Activated CD8-positive, alpha-beta memory T cell treated with anti-CD3 and anti-CD28 coated beads for 1 hour (primary cell): ENCODE measurements around the gene TMEM94.
"Not testable (repeated sequence)": the region's sequence is repeated elsewhere in the genome, so short reads cannot be mapped to it uniquely, and the experiment has no call there.

Experiments
- DNase-seq, 2 donors: peaks; one replicate each; pipeline ENCODE4 v3.0.0-alpha.2; 2020; ENCODE audit warnings: low read depth in 1 of 2; ENCODE audit errors: extremely low read depth in 1 of 2

Gene TMEM94

DNA sequence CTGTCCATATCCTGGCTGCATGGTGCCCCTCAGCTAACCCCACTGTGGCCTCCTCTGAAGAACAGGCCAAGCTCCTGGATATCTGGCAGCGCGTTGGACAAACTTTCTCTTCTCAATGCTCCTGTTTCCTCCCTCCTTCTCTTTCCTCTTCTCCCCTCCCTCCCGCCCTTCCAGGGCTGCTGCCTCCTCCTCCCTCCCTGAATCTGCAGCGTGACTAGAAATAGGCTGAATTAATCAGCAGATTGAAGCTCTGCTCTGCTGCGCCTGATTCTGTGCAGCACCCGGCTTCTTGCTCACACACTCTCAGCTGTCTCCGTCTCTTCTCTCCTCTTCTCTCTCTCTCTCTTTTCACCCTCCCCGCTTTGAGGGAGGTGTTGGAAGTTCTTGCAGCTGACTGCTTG lies 19.8 kb downstream of the TMEM94 start:
- DNase-seq: no peak

DNA sequence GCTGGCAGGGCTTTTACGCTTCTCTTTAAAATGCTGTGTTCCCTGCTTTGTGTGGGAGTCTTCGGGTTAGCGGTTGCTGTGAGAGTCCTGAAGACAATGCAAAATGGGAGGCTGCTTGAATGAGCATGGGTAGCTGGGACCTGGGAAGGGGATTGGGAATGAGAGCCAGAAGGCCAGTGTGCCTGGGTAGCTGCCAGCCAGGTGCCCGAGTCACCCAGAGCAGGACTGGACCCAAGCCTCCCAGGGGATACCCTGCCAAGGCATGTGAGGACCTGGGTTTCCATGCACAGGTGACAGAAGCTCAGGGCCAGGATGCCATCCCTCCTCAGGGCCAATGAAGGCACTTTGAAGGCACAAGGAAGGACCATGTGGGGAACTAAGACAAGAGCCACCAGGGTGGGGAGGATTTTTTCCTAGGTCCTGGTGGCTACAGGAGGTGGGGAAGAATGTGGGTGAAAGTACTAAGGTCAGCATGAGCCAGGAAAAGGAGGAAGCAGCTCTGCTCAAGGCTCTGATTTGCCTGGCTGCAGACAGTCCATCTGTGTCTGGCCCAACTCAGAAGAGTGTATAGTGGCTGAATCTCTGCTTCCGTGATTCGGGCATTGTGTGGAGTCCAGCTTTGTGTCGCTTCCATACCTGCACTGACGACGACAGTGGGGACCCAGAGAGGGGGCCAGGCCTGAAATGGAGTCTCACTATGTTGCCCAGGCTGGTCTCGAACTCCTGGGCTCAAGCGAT lies 20.5 kb downstream of the TMEM94 start:
- no peak for DNase-seq

DNA sequence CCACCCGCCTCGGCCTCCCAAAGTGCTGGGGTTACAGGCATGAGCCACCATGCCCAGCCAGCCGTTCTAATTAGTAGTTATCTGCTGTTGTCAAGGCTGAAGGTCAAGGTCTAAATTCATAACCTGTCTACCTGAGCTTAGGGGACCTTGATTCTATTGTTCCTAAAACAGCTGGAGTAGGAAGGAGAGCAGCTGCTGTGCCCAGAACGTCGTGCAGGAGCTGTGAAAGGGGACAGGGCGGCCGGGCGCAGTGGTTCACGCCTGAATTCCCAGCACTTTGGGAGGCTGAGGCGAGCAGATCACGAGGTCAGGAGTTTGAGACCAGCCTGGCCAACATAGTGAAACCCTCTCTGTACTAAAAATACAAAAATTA lies 21.0 kb downstream of the TMEM94 start:
- DNase-seq: not testable (repeated sequence)

DNA sequence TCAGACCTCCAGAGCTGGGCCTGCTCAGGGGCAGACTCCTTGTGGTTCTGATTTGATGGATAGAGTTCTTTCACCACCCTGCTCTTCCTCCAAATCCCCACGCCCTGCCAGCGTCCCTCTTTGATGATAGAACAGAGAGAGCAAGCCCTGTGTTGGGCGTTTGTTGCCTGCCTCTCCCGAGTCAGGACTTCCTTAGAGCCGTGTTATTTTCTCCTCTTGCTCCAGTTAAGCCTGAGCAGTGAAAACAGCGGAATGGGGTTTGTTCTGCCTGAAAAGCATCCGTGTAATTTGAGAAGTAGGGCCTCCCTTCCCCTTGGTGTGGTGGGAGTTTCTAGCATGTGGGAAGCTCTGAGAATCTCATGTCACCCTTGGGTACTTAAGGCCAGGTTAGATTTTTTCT lies 22.1 kb downstream of the TMEM94 start:
- DNase-seq: no peak

DNA sequence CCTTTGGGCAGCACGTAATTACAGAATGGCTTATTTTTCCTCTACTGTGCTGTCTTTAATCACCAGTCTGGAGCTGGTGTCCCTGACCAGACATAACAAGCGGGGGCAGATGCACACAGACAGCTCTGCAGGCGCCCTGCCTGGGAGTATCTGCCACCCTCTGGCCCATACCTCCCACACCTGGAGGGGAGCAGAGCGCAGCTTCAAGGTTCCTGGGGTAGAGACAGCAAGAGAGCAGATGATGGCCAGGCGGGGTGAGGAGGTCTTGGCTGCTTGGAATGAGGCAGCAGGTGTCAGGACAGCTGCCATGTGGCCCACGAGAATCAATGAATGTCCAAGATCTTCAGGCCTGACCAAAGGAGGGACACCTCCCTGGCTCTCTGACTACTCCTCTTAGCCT lies 23.8 kb downstream of the TMEM94 start:
- DNase-seq: no peak

DNA sequence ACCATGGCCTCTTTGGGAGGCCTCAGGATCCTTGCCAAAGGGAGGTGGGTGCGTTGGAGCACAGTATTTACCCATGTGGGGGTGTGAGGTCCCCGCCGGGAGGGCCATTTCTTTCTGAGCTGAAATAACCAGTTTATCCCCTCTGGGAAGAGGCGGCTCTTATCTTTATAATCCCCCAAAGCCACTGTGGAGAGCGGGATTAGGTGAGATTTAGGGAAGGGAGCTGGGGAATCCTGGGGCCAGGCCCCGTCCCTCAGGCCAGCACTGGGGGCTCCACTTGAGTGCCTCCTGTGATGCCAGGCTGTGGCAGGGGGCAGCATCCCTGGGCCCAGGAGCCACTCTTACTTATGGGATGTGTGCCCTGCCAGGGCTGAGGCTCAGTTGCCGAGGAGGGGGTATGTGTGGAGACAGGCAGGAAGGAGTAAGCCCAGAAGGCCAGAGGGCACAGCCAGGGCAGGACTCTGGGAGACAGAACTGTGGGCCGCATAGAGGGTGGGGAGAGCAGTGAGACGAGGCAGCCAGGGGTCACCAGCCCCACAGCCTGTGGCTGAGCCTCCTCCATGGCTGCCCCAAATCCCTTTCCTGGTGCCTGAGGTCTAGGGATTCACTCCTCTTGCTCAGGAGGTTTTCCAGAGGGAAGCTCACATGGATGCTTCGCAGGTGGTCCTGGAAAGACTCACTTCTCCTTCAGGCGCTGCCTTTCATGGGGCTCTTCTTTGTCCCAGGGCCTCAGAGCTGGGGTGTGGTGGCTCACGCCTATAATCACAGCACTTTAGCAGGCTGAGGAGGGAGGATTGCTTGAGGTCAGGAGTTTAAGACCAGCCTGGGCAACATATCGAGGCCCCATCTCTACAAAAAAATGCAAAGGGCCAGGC lies 25.0 kb downstream of the TMEM94 start:
- no peak for DNase-seq

DNA sequence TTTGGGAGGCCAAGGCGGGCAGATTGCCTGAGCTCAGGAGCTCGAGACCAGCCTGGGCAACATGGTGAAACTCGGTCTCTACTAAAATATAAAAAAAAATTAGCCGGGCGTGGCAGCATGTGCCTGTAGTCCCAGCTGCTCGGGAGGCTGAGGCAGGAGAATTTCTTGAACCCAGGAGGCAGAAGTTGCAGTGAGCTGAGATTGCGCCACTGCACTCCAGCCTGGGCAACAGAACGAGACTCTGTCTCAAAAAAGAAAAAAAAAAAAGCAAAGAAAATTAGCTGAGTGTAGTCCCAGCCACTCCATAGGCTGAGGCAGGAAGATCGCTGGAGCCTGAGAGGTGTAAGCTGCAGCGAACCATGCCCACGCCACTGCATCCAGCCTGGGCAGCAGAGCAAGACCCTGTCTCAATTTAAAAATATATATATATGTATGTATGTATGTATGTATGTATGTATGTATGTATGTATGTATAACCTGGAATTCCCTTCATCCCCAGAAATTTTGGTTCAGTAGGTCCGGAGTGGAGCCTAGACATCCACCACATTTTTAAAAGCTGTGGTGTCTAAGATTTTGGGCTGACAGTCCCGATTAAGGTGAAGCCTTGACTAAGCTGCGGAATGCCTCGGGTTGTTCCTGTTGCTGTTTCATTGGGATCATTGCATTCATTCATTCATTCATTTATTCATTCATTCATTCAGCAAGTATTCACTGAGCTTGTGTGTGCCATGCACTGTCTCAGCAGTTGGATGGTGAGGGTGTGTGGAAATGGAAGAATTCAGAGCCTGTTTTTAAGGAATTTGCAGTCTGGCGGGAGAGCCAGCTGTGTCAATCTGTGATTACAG lies 25.9 kb downstream of the TMEM94 start:
- DNase-seq: no peak

DNA sequence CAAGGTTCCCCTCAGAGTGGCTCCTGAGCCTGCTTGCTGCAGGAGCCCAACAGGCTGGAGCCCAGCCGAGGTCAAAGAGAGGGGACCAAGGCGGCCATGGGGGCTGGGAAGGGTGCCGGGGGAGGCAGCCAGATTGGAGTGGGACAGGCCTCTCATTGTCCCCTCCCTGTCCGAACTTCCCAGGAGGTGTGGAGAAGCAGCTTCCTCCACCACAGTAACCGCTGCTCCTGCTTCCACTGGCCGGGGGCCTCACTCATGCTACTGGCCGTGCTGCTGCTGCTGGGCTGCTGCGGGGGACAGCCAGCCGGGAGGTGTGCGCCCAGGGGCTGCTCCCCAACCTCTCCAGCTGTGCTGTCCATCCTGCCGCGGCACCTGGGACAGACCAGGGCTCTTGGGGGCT lies 29.3 kb downstream of the TMEM94 start:
- DNase-seq: no peak

DNA sequence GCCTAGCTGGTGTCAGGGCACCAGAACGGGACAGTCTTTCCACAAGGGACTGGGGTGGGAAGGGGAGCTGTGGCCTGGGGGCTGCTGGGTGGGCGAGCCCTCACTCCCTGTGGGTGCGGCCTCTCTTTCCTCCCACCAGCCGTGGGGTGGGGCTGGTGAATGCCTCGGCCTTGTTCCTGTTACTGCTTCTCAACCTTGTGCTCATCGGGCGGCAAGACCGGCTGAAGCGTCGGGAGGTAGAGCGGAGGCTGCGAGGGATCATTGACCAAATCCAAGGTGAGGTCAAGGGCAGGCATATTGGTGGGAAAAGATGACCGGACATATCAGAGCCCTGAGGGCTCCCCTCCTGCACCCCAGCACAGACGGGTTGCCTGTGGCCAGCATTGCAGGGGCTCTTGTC lies 29.7 kb downstream of the TMEM94 start:
- DNase-seq: no peak

DNA sequence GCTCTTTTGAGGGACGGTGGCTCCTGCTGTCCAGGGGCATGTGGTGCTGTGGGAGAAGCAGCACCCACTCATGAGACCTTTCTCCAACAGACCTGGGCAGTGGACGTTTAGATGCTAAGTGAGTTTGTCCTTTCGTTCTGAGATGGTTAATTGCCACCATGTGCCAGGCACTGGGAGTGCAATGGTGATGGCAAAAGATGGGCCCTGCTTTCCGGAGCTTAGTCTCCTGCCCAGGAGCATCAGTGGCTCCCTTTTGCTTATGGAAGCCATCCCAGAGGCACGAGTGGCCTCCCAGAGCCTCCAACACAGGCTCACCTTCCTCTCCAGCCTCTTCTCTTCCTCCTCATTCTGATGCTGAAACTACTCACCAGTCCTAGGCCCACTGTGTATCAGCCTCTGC lies 30.5 kb downstream of the TMEM94 start:
- DNase-seq: no peak

DNA sequence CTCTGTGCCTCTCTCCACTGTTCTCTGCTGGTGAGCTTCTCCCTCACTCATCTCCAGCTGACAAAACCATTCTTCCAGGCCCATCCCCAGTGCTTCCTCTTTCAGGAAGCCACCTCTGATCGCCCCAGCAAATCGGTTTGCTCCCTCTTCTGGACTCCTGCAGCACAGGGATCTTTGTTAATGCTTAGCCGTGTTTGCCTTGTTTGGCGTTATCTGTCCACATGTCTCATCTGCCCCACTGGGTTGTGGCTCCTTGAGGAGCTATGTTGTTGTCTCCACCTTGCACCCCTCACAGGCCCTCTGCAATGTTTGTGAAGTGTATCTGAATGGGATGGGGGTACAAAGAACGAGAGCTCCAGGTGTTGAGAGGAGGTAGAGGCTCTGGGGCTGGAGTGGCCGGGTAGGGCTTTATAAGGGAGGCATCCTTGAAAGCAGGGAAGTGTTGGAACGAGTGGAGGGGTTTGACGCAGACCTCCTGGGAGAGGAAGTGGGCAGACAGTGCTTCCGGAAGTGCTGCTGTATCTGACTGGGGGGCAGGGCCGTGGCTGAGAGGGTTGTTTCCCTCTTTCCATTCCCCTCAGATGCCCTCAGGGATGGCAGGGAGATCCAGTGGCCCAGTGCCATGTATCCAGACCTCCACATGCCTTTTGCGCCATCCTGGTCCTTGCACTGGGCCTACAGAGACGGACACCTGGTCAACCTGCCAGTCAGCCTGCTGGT lies 31.1 kb downstream of the TMEM94 start:
- peak in 1 of 2 donors; percentile 31 for DNase-seq

DNA sequence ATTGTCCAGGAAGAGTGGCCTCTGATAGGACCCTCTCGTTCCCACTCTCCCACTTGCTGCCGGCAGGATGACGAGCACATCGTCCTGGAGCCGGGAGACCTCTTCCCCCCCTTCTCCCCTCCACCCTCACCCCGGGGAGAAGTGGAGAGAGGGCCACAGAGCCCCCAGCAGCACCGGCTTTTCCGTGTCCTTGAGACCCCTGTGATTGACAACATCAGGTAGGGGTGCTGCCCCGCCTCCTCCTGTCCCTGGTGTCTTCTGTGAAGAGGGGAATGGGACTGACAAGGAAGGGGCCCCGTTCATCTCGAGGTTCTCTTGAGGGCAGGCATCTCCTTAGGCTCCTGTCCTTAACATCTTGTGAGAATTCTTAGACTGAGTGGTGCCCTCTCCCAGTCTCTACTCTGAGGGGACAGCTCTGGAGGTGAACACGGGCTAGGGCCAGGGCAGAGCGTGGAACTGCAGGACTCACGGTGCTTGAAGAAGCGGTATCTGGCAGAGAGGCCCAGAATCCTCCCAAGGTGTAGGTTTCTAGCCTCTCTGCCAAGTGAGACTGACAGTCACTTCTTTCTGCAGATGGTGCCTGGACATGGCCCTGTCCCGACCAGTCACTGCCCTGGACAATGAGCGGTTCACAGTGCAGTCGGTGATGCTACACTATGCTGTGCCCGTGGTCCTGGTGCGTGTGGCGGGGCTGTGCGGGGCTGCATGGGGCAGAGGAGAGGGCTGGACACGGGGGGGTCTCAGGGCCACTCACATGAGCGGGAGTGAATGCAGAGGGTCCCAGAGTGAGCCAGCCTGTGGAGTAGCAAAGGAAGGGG lies 32.5 kb downstream of the TMEM94 start:
- DNase-seq: no peak

DNA sequence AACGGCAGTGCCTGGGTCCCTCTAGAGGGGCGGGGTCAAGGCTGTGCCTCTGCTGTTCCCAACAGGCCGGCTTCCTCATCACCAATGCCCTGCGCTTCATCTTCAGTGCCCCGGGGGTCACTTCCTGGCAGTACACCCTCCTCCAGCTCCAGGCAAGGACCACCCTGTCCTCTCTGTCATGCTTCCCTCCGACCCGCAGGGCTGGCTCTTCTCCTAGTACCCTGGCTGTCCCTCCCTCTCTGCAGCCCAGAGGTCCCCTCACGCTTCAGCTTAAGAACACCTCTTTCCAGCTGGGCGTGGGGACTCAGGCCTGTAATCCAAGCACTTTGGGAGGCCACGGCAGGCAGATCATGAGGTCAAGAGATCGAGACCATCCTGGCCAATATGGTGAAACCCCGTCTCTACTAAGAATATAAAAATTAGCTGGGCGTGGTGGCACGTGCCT lies 33.1 kb downstream of the TMEM94 start:
- no peak for DNase-seq

DNA sequence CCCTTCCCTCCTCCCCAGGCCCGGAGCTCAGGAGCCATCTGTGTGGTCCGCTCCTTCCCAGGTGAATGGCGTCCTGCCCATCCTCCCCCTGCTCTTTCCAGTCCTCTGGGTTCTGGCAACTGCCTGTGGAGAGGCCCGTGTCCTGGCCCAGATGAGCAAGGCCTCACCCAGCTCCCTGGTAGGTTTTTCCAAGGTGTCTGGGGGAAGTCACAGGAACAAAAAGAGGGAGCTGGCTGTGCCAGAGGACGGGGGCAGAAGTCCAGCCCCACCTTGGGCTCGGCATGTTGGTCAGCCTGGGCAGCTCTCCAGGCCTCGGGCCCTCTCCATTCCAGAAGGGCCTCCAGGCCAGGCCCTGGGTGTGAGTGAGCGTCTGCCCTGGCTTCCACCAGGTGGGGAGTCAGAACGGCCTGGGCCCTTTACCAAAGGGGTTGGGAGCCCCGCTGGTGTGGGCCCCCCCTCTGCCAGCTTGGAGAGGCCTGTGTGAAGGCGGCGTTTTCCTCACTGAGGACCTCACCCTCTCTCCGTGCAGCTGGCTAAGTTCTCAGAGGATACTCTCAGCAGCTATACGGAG lies 33.8 kb downstream of the TMEM94 start:
- no peak for DNase-seq

DNA sequence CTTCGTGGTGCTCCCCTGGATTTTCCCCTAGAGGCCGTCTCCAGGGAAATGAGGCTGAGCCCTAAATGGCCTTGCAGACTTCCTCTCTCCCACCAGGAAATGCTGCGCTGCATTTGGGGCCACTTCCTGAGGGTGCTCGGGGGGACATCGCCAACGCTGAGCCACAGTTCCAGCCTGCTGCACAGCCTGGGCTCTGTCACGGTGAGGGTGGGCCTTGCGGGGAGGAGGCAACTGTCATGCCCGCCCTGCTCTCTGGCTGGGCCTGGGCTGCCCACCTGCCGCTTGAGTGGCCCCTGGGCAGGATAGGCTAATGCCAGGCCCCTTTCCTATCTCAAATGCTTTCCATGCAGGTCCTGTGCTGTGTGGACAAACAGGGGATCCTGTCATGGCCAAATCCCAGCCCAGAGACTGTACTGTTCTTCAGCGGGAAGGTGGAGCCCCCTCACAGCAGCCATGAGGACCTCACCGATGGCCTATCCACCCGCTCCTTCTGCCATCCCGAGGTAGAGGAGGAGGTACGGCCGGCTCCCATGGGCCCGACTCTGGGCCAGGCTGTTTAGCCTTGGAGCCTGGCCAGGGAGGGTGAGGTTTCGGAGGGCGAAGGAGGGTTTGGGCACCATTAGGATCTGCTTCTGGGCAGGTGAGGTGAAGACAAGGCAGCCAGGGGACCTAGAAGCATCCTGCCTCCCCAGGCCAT lies 34.7 kb downstream of the TMEM94 start:
- DNase-seq: no peak

DNA sequence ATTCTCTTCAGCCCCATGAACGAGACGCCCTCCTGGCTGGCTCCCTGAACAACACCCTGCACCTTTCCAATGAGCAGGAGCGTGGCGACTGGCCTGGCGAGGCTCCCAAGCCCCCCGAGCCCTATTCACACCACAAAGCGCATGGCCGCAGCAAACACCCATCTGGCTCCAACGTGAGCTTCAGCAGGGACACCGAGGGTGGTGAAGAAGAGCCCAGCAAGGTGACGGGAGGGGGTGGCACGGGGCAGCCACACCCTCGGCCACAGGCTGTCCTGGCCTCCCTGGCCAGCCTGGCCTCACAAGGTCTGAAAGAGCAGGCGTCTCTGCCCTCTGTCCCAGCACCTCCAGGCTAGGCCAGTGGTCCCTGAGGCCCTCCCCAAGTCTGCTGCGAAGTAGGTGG lies 35.2 kb downstream of the TMEM94 start:
- DNase-seq: no peak

DNA sequence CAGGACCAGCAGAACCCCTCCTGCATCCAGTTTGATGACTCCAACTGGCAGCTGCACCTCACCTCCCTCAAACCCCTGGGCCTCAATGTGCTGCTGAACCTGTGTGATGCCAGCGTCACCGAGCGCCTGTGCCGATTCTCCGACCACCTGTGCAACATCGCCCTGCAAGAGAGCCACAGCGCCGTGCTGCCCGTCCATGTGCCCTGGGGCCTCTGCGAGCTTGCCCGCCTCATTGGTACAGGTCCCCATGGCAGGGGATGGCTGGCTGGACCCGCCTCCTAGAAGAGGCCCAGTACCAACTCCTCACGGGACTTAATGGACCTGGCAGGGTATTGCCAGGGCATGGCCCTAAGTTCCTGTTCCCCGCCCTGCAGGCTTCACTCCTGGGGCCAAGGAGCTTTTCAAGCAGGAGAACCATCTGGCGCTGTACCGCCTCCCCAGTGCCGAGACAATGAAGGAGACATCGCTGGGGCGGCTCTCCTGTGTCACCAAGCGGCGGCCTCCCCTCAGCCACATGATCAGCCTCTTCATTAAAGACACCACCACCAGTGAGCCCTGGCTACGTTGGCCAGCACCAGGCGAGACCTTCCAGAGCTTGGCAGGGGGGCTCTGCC lies 36.2 kb downstream of the TMEM94 start:
- no peak for DNase-seq

DNA sequence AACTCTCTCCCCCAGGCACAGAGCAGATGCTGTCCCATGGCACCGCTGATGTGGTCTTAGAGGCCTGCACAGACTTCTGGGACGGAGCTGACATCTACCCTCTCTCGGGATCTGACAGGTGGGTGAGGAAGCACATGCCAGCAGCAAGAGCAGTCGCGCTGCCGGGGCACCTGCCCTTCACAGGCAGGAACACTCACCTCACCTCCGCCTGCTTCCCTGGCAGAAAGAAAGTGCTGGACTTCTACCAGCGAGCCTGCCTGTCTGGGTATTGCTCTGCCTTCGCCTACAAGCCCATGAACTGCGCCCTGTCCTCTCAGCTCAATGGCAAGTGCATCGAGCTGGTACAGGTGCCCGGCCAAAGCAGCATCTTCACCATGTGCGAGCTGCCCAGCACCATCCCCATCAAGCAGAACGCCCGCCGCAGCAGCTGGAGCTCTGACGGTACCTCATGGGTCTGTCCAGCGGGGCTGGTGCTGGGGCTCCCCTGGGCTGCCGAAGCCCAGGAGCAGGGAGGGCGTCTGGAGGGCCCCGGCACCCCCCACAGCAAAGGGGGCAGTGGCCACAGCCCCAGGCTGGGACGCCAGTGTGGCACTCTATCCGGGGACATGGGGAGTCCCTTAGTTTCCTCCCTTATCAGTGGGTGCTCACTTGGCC lies 37.2 kb downstream of the TMEM94 start:
- no peak for DNase-seq
